HepG2 (cell line): ENCODE measurements around the gene PCBP4. TPM values are rescaled to one million over a fixed set of nuclear protein-coding genes. Genes with fewer than 3 reads are reported as not detected.

Experiments used
- CCDC6 ChIP-seq: sonication (generic); formaldehyde crosslinking; IDR thresholded peaks from 2 replicates; pipeline ENCODE4 v1.8.1; 2022; ENCODE audit warnings: mild to moderate bottlenecking, missing genetic modification reagents, moderate library complexity
- HBP1 ChIP-seq: IDR thresholded peaks from 2 replicates; pipeline ENCODE4 v1.6.1; 2016; ENCODE audit warnings: low read depth, control low read depth
- KLF12 ChIP-seq: sonication (generic); formaldehyde crosslinking; IDR thresholded peaks from 2 replicates; pipeline ENCODE4 v1.4.0; 2020; ENCODE audit warnings: missing genetic modification reagents, borderline replicate concordance
- MBNL3 ChIP-seq: fragments of 250-450 bp; sonication (Bioruptor Pico); conservative IDR thresholded peaks from 2 replicates; pipeline ENCODE4 v1.8.0; 2022; ENCODE audit warnings: mild to moderate bottlenecking, inconsistent platforms
- MIER2 ChIP-seq: IDR thresholded peaks from 2 replicates; pipeline ENCODE4 v1.6.1; 2016; ENCODE audit warnings: missing biosample characterization, missing genetic modification reagents
- NCOA5 ChIP-seq: sonication (generic); formaldehyde crosslinking; IDR thresholded peaks from 2 replicates; pipeline ENCODE4 v1.4.0; 2020; ENCODE audit warnings: missing genetic modification reagents
- POLR2AphosphoS5 ChIP-seq: IDR thresholded peaks from 2 replicates; pipeline ENCODE4 v1.6.1; 2012; ENCODE audit warnings: low read depth, low read length
- PPARG ChIP-seq: conservative IDR thresholded peaks from 2 replicates; pipeline ENCODE4 v1.6.1; 2016; ENCODE audit warnings: missing biosample characterization, missing genetic modification reagents
- RXRA ChIP-seq: sonication (generic); formaldehyde crosslinking; IDR thresholded peaks from 2 replicates; pipeline ENCODE4 v1.5.1; 2020; ENCODE audit warnings: missing genetic modification reagents
- SOX13 ChIP-seq, 3 experiments: fragments of 450-650 bp in 1 of 3; sonication (generic) in 1 of 3; formaldehyde crosslinking in 1 of 3; IDR thresholded peaks in 2 of 3; conservative IDR thresholded peaks in 1 of 3; 2 replicates each; pipeline versions ENCODE4 v1.5.0 to v1.6.1; 2016 to 2020; ENCODE audit warnings: antibody characterized with exemption in 1 of 3, mild to moderate bottlenecking in 1 of 3, missing compliant biosample characterization in 1 of 3, missing genetic modification reagents in 1 of 3, moderate library complexity in 1 of 3
- THYN1 ChIP-seq: sonication (generic); formaldehyde crosslinking; IDR thresholded peaks from 2 replicates; pipeline ENCODE4 v1.8.1; 2023; ENCODE audit warnings: low read depth, mild to moderate bottlenecking, moderate library complexity, missing genetic modification reagents, borderline replicate concordance
- TIGD3 ChIP-seq: sonication (generic); formaldehyde crosslinking; IDR thresholded peaks from 2 replicates; pipeline ENCODE4 v1.5.1; 2020; ENCODE audit warnings: mild to moderate bottlenecking, missing genetic modification reagents, borderline replicate concordance
- YEATS2 ChIP-seq: sonication (generic); formaldehyde crosslinking; IDR thresholded peaks from 2 replicates; pipeline ENCODE4 v1.4.0; 2020; ENCODE audit warnings: missing genetic modification reagents, borderline replicate concordance
- ZBTB3 ChIP-seq: sonication (generic); formaldehyde crosslinking; IDR thresholded peaks from 2 replicates; pipeline ENCODE4 v1.4.0; 2020; ENCODE audit warnings: low read depth, mild to moderate bottlenecking, moderate library complexity, missing genetic modification reagents, borderline replicate concordance
- ZBTB7A ChIP-seq: sonication (generic); formaldehyde crosslinking; IDR thresholded peaks from 2 replicates; pipeline ENCODE4 v1.8.0; 2022; ENCODE audit warnings: mild to moderate bottlenecking, missing genetic modification reagents
- ZNF124 ChIP-seq: sonication (generic); formaldehyde crosslinking; IDR thresholded peaks from 2 replicates; pipeline ENCODE4 v1.4.0; 2020; ENCODE audit warnings: missing genetic modification reagents
- ZNF136 ChIP-seq: sonication (generic); formaldehyde crosslinking; IDR thresholded peaks from 2 replicates; pipeline ENCODE4 v1.8.1; 2022; ENCODE audit warnings: low read depth, mild to moderate bottlenecking, moderate library complexity, missing genetic modification reagents
- ZNF317 ChIP-seq: sonication (generic); formaldehyde crosslinking; IDR thresholded peaks from 2 replicates; pipeline ENCODE4 v1.5.0; 2020; ENCODE audit warnings: mild to moderate bottlenecking, missing genetic modification reagents
- ZNF546 ChIP-seq: sonication (generic); formaldehyde crosslinking; conservative IDR thresholded peaks from 2 replicates; pipeline ENCODE4 v1.8.1; 2023; ENCODE audit warnings: mild to moderate bottlenecking, missing genetic modification reagents
- ZNF547 ChIP-seq: sonication (generic); formaldehyde crosslinking; IDR thresholded peaks from 2 replicates; pipeline ENCODE4 v1.5.1; 2020; ENCODE audit warnings: mild to moderate bottlenecking, missing genetic modification reagents
- ZNF614 ChIP-seq: IDR thresholded peaks from 2 replicates; pipeline ENCODE4 v1.6.1; 2018; ENCODE audit warnings: missing biosample characterization, missing genetic modification reagents, inconsistent platforms, borderline replicate concordance
- ZNF740 ChIP-seq: sonication (generic); formaldehyde crosslinking; IDR thresholded peaks from 2 replicates; pipeline ENCODE4 v1.4.0; 2020; ENCODE audit warnings: missing genetic modification reagents
- ZNF746 ChIP-seq: sonication (generic); formaldehyde crosslinking; IDR thresholded peaks from 2 replicates; pipeline ENCODE4 v1.8.0; 2022; ENCODE audit warnings: mild to moderate bottlenecking, missing genetic modification reagents
- ZNF749 ChIP-seq: sonication (generic); formaldehyde crosslinking; IDR thresholded peaks from 2 replicates; pipeline ENCODE4 v1.8.0; 2022; ENCODE audit warnings: mild to moderate bottlenecking, missing genetic modification reagents, moderate library complexity, borderline replicate concordance
- ZNF784 ChIP-seq: sonication (generic); formaldehyde crosslinking; IDR thresholded peaks from 2 replicates; pipeline ENCODE4 v1.5.1; 2020; ENCODE audit warnings: missing genetic modification reagents, mild to moderate bottlenecking, borderline replicate concordance
- ZNF788 ChIP-seq: sonication (generic); formaldehyde crosslinking; IDR thresholded peaks from 2 replicates; pipeline ENCODE4 v1.5.0; 2020; ENCODE audit warnings: mild to moderate bottlenecking, missing genetic modification reagents, borderline replicate concordance
- polyA plus RNA-seq, 8 experiments: library from polyadenylated mRNA; depleted of rRNA in 3 of 8; stranded (reverse) in 7 of 8; unstranded in 1 of 8; fragments of >200 nt; fragmentation: Illumina TruSeq in 4 of 8; extraction: Trizol in 4 of 8; gene quantifications; 2 replicates each; pipeline versions ENCODE4 v1.2.1 to v1.2.3, GENCODE V29; 2011 to 2016; ENCODE audit warnings: low read depth in 4 of 8, missing spikeins in 1 of 8, mixed read lengths in 1 of 8; ENCODE audit not compliant: insufficient read depth in 1 of 8
- total RNA-seq, 5 experiments: library from RNA; depleted of rRNA; stranded (reverse); fragments of >200 nt; fragmentation: Illumina TruSeq; extraction: Trizol; gene quantifications; 2 replicates each; pipeline ENCODE4 v1.2.3, GENCODE V29; 2016; ENCODE audit warnings: low read depth in 1 of 5

Gene PCBP4
- total and polyA plus RNA-seq, 2 of the 13 experiments (the other 11 are each of a cell fraction or from before 2014, with no cell fraction given), result 36.8 to 51.3 TPM

- TF ChIP-seq ZNF740 (no peak; the same call in 1 of the 2 replicates), ZNF317 (CRISPR knock-in tag) (no peak; the same call in 1 of the 2 replicates), ZNF788 (peak; percentile 97; the same call in 1 of the 2 replicates), CCDC6 (CRISPR knock-in tag) (peak; percentile 89; the same call in 1 of the 2 replicates), ZBTB7A (CRISPR knock-in tag) (no peak; the same call in none of the 2 replicates), NCOA5 (CRISPR knock-in tag) (no peak), ZNF749 (CRISPR knock-in tag) (peak; percentile 96), MBNL3 (CRISPR knock-in tag) (no peak), ZNF614 (CRISPR knock-in tag) (peak; percentile 61; the same call in 1 of the 2 replicates), YEATS2 (CRISPR knock-in tag) (peak; percentile 73), POLR2AphosphoS5 (peak; percentile 98), ZBTB3 (CRISPR knock-in tag) (peak; percentile 94), ZNF136 (CRISPR knock-in tag) (no peak; the same call in none of the 2 replicates), ZNF546 (CRISPR knock-in tag) (peak; percentile 84), KLF12 (CRISPR knock-in tag) (peak; percentile 70; the same call in 1 of the 2 replicates), ZNF547 (CRISPR knock-in tag) (peak; percentile 81; the same call in 1 of the 2 replicates), SOX13 (IDR thresholded peaks at IDR 0.05) (peak; percentile 24; the same call in 1 of the 2 replicates), SOX13 (CRISPR knock-in tag; conservative IDR thresholded peaks at IDR 0.05 in 1 of 2, IDR thresholded peaks at IDR 0.05 in 1 of 2) (peak in 1 of 2 experiments; percentile 70; a peak in 2 of 4 replicates), ZNF784 (CRISPR knock-in tag) (peak; percentile 71; the same call in 1 of the 2 replicates), HBP1 (CRISPR knock-in tag) (0 out of 2 replicates have a peak, but pooled peaks have one; percentile 1), ZNF124 (peak; percentile 81), ZNF746 (CRISPR knock-in tag) (no peak; the same call in 1 of the 2 replicates), MIER2 (CRISPR knock-in tag) (no peak), PPARG (CRISPR knock-in tag) (0 out of 2 replicates have a peak, but pooled peaks have one; percentile 46), TIGD3 (CRISPR knock-in tag) (no peak; the same call in 1 of the 2 replicates), RXRA (CRISPR knock-in tag) (peak; percentile 94), THYN1 (CRISPR knock-in tag) (no peak)
These were observed 15.8 kb upstream of the PCBP4 start, which contains the start of gene ACY1 (continued) for GRCh38 chr3:51982838-51983577.
